AG10803 (cell line): ENCODE data around the gene CGRRF1.

Source experiments
- DNase-seq: peaks from one replicate; pipeline ENCODE4 v3.0.0; 2010; ENCODE audit warnings: low read depth
- H3K4me3 ChIP-seq: 2 replicates; pipeline ENCODE4 v1.5.1; 2011; ENCODE audit warnings: mild to moderate bottlenecking, low read length, control low read depth
- CTCF ChIP-seq: conservative IDR thresholded peaks from 2 replicates; pipeline ENCODE4 v1.5.1; 2011; ENCODE audit warnings: mild to moderate bottlenecking, low read length, control low read depth, inconsistent platforms

The CGRRF1 gene, protein sequence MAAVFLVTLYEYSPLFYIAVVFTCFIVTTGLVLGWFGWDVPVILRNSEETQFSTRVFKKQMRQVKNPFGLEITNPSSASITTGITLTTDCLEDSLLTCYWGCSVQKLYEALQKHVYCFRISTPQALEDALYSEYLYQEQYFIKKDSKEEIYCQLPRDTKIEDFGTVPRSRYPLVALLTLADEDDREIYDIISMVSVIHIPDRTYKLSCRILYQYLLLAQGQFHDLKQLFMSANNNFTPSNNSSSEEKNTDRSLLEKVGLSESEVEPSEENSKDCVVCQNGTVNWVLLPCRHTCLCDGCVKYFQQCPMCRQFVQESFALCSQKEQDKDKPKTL

GRCh38 chr14:54509546-54510501 is at the start of gene CGRRF1:
Gene CGRRF1, plus strand, starts transcription at chr14:54509906. Its CDS starts 54 bp downstream, at chr14:54509960.
- H3K4me3 ChIP-seq, result peak within 1 kb of the TSS; percentile 98
- peak; percentile 47 for TF ChIP-seq CTCF
- peak; percentile 98 for DNase-seq

- no peak for DNase-seq
- TF ChIP-seq CTCF, result no peak
- no peak overlapping the region for H3K4me3 ChIP-seq
These were observed 47.7 kb upstream of the CGRRF1 start for GRCh38 chr14:54462048-54462447.

DNA sequence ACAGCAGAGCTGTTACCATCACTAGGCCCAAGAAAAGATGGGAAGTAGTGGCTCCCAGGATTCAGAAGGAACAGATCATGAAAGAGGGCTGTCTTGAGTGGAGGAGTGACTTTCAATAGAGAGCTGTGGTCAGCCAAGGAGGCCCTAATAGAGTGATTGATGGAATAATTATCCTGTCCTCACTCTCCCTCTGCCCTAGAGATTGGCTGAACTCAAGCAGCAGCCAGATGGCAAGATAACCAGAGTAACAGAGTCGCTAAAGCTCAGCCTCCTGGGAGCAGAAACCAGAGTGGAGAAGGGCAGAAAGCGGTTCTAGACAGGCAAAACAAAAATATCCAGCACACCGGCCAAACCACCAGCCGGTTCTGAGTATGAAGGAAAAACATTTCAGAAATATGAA is 44.1 kb upstream of the CGRRF1 start:
- H3K4me3 ChIP-seq, result no peak overlapping the region
- no peak for DNase-seq
- no peak for TF ChIP-seq CTCF

- H3K4me3 ChIP-seq, result no peak overlapping the region
- TF ChIP-seq CTCF, result no peak
- no peak for DNase-seq
These were observed 42.4 kb upstream of the CGRRF1 start for GRCh38 chr14:54467280-54467679.

DNA sequence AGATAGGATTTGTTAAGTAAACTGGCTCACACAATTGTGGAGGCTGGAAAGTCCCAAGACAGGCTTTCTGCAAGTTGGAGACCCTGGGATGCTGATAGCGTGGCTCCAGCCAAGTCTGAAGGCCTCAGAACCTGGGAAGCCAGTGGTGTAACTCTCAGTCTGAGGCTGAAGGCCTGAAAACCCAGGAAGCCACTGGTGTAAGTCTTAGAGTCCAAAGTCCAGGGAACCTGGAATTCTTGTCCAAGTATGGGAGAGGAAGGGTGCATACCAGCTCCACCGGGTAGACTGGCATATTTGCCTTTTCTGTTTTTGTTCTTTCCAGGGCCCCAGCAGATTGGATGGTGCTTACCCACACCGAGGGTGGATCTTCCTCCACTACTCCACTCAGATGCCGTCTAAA is 39.0 kb upstream of the CGRRF1 start:
- H3K4me3 ChIP-seq, result no peak overlapping the region
- no peak for TF ChIP-seq CTCF
- DNase-seq, result no peak

DNA sequence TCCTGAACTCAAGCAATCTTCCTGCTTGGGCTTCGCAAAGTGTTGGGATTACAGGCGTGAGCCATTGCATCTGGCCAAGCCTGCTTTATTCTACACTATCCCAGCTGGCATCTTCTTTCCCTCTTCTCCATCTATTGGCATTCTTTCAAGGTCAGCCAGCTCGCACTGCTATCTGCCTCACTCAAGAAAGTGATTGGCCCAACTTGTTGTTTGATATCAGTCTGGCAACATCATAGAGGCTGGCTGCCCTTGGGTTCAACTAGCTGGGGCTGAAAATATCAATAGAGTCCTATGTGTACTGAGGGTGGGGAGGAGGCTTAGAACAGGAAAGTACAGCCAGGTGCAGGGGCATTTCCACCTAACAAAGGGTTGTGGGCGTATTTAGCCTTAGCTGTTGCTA is 38.1 kb upstream of the CGRRF1 start:
- TF ChIP-seq CTCF, result no peak
- H3K4me3 ChIP-seq, result no peak overlapping the region
- DNase-seq, result no peak
